Measurements from ENCODE around the gene WFDC10A.

- TF ChIP-seq CTCF (IDR thresholded peaks at IDR 0.05 in 2 of 3, conservative IDR thresholded peaks at IDR 0.05 in 1 of 3; ENCODE audit: control insufficient read depth in 2 of 3, extremely low read depth in 1 of 3, insufficient read depth in 1 of 3, low read depth in 3 of 3, low read length in 3 of 3) (no peak), POLR2AphosphoS5 (IDR thresholded peaks at IDR 0.05; ENCODE audit: low read length) (no peak), SIX5 (IDR thresholded peaks at IDR 0.05; ENCODE audit: low read depth, low read length, severe bottlenecking) (no peak), GABPA (IDR thresholded peaks at IDR 0.05; ENCODE audit: low read depth) (no peak), TCF7 (IDR thresholded peaks at IDR 0.05; ENCODE audit: borderline replicate concordance) (no peak), EED (IDR thresholded peaks at IDR 0.05; ENCODE audit: low read depth) (no peak), CREB1 (IDR thresholded peaks at IDR 0.05; ENCODE audit: low read depth) (no peak), HDAC6 (IDR thresholded peaks at IDR 0.05; ENCODE audit: unreplicated experiment) (no peak), RFX5 (IDR thresholded peaks at IDR 0.05; ENCODE audit: low read depth, low read length) (no peak), SREBF2 (IDR thresholded peaks at IDR 0.05; ENCODE audit: low read length) (no peak), CHD4 (IDR thresholded peaks at IDR 0.05) (no peak), E2F4 (IDR thresholded peaks at IDR 0.05; ENCODE audit: low read depth, low read length) (no peak), ASH2L (IDR thresholded peaks at IDR 0.05; ENCODE audit: borderline replicate concordance, low read depth) (no peak)
Measured at GRCh38 chr20:45581702-45582101, 47.8 kb upstream of the WFDC10A start.
